ENCODE measurements around the gene NLN. TPM values are rescaled to one million over a fixed set of nuclear protein-coding genes. Genes with fewer than 3 reads are reported as not detected.

NLN gene
- total RNA-seq, 1 donor = 36.7 TPM

DNA sequence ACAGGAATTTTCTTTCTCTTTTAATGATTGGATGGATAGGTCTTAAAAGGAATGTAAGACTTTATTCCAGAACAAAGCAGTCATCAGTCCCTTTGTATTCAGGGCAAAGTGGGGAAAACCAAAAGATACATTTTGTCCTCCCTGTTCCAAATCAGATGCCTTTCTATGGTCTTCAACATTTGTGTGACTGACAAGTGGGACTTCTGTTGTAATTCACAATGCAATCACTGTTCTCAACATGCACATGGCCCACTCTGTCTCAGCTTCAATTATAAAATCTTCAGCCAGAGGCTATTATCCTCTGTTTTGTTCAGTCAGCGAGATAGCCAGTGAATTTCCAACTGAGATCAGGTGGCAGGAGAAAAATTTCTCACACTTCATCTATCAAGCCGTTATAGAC is 108.9 kb downstream of the NLN start:
- TF ChIP-seq, protein P1, sequence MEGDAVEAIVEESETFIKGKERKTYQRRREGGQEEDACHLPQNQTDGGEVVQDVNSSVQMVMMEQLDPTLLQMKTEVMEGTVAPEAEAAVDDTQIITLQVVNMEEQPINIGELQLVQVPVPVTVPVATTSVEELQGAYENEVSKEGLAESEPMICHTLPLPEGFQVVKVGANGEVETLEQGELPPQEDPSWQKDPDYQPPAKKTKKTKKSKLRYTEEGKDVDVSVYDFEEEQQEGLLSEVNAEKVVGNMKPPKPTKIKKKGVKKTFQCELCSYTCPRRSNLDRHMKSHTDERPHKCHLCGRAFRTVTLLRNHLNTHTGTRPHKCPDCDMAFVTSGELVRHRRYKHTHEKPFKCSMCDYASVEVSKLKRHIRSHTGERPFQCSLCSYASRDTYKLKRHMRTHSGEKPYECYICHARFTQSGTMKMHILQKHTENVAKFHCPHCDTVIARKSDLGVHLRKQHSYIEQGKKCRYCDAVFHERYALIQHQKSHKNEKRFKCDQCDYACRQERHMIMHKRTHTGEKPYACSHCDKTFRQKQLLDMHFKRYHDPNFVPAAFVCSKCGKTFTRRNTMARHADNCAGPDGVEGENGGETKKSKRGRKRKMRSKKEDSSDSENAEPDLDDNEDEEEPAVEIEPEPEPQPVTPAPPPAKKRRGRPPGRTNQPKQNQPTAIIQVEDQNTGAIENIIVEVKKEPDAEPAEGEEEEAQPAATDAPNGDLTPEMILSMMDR (IDR thresholded peaks at IDR 0.05; ENCODE audit: insufficient read depth, low read depth, low read length) = no peak
- DNase-seq (ENCODE audit: low read depth) = no peak
- no peak overlapping the region for H3K4me3 ChIP-seq (ENCODE audit: low read depth, low read length)

DNA sequence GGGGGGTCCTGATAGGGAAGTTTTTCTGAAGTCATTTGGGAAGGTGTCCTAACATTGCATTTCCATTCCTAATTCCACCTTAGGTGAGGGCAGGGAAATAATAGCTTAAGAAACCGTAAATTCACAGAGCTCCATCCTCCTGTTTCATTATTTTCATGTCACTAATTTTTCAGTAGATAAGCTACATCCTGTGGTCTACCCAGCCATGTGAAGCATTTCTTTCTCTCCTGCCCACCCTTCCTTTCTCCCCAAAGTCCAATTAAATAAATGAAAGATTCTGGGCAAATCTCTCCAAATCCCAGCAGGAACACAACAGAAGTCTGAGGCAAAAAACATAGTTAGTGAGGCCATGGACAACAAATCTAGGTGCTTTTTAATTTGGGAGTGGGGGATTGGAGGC is 109.3 kb downstream of the NLN start:
- no peak overlapping the region for H3K4me3 ChIP-seq (ENCODE audit: low read depth, low read length)
- TF ChIP-seq, protein P1 (IDR thresholded peaks at IDR 0.05; ENCODE audit: insufficient read depth, low read depth, low read length) = no peak
- DNase-seq (ENCODE audit: low read depth) = no peak

DNA sequence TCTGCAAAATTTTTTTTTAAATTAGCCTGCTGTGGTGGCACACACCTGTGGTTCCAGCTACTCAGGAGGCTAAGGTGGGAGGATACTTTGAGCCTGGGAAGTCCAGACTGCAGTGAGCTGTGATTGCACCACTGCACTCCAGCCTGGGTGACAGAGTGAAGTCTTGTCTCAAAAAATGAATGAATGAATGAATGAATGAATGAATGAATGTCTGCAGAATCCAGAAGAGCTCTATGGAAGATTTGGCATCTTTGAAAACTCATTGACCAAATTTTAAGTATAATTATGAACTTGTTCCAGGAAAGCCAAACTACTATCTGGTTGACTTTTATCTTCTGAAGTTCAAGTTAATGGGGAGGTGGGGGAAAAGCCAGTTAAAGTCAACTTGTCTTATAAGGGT is 110.1 kb downstream of the NLN start:
- TF ChIP-seq, protein P1 (IDR thresholded peaks at IDR 0.05; ENCODE audit: insufficient read depth, low read depth, low read length) = no peak
- no peak for DNase-seq (ENCODE audit: low read depth)
- H3K4me3 ChIP-seq (ENCODE audit: low read depth, low read length) = no peak overlapping the region

DNA sequence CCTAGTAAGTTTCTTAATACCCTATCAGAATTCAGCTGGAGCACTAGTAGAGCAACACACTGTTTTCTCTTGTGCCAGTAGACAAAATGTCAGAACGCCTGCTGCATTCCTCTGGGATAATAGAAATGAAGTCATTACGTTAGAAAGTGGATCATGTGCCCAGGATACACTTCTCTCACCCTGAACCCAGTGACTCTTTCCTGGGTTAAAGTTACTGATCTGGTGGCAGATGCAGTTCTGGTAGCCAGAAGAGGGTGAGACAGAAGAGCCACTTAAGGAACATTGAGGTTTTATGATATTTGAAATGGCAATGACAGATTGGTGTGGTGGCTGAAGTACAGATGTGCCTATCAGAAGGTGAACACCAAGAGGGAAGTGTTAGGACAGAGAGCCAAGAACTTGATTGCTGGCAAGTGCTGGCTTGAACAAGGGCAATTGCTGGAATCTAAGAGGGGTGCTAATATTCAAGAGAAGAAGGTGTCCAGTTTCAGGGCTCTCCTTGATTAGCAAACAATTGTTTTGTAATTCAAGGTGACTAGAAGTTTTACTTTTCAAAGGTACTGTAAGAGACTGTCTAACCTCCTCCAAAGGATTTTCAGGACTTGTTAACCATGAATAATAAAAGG is 110.7 kb downstream of the NLN start:
- no peak for DNase-seq (ENCODE audit: low read depth)
- H3K4me3 ChIP-seq (ENCODE audit: low read depth, low read length) = no peak overlapping the region
- TF ChIP-seq, protein P1 (IDR thresholded peaks at IDR 0.05; ENCODE audit: insufficient read depth, low read depth, low read length) = no peak

DNA sequence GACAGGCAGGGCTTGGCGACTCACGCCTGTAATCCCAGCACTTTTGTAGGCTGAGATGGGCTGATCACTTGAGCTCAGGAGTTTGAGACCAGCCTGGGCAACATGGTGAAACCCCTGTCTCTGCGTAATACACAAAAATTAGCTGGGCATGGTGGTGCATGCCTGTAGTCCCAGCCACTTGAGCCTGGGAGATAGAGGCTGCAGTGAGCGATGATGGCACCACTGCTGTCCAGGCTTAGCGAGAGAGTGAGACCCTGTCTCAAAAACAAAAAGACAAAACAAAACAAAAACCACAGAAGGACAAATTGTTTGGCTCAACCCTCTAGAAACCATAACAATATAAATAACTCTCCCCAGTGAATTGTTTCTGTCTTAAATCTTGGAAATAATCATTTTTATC is 111.8 kb downstream of the NLN start:
- H3K4me3 ChIP-seq (ENCODE audit: low read depth, low read length) = no peak overlapping the region
- DNase-seq (ENCODE audit: low read depth) = no peak
- TF ChIP-seq, protein P1 (IDR thresholded peaks at IDR 0.05; ENCODE audit: insufficient read depth, low read depth, low read length) = no peak

DNA sequence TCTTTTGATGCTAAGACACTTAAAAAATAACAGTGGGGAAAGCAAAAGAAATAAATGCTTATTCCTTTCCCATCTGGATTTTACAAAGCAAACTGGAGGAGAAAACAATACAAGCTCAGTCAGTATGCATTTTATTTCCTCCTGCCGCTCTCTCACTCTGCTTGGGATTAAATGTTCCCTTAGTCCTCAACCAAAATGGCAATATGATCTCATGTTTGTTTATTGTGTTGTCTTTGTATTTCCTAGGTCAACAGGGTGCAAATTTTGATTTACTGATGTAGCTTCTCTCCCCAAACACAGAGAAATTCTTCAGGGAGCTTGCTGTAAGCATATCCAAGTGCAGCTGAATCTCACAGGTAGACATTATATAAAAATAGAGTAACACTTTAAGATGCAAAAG is 112.3 kb downstream of the NLN start:
- TF ChIP-seq, protein P1 (IDR thresholded peaks at IDR 0.05; ENCODE audit: insufficient read depth, low read depth, low read length) = no peak
- H3K4me3 ChIP-seq (ENCODE audit: low read depth, low read length) = no peak overlapping the region
- DNase-seq (ENCODE audit: low read depth) = no peak

DNA sequence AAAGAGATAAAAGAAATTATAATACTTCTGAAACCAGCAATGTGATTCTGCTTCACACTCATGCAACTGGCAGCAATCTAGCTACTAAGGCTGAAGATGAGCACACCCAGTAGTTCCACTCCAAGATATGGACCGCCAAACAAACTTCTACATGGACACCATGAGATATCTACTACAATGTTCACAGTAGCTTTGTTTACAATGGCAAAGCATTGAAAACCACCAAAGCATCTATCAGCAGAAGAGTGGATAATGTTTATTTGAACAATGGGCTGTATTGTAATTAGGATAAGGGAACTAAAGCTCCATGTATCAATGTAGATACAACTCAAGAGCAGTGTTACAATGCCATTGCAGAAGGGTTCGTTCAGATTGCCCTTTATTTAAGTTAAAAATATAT is 113.2 kb downstream of the NLN start:
- TF ChIP-seq, protein P1 (IDR thresholded peaks at IDR 0.05; ENCODE audit: insufficient read depth, low read depth, low read length) = no peak

More for the DNA sequence above, 113.2 kb downstream of the NLN start:
- no peak for DNase-seq (ENCODE audit: low read depth)
- no peak overlapping the region for H3K4me3 ChIP-seq (ENCODE audit: low read depth, low read length)
